MCF 10A (cell line): ENCODE data around the gene RUNX3. TPM values are rescaled to one million over a fixed set of nuclear protein-coding genes. Genes with fewer than 3 reads are reported as not detected.
"Not testable (repeated sequence)": the region's sequence is repeated elsewhere in the genome, so short reads cannot be mapped to it uniquely, and the experiment has no call there.

Experiments
- BruUV-seq: library from RNA; stranded (reverse); fragments of 400-500 nt; replicated peaks from 2 replicates; lab custom pipeline; 2021; lab: Mats Ljungman, UMichigan
- CTCF ChIA-PET: fragments of 300-600 bp; sonication (Branson Sonifier 250); formaldehyde crosslinking; extraction: SDS; loops from one replicate; lab custom pipeline; 2021; ENCODE audit warnings: antibody characterized with exemption, inconsistent platforms; lab: Yijun Ruan, JAX
- POLR2A ChIA-PET: fragments of 300-600, 350-650 bp; sonication (Branson Sonifier 250); formaldehyde crosslinking; extraction: SDS; loops from one replicate; lab custom pipeline; 2020; ENCODE audit warnings: antibody characterized with exemption, inconsistent platforms; lab: Yijun Ruan, JAX
- DNase-seq: peaks from one replicate; pipeline ENCODE4 v3.0.0-alpha.2; 2018; ENCODE audit not compliant: unreplicated experiment
- H3K27ac Mint-ChIP-seq: one replicate; pipeline ENCODE4 v1.8.0; 2022; ENCODE audit warnings: mild to moderate bottlenecking, low read depth, mixed read lengths; ENCODE audit not compliant: unreplicated experiment
- H3K27me3 Mint-ChIP-seq: one replicate; pipeline ENCODE4 v1.8.0; 2022; ENCODE audit warnings: mixed read lengths; ENCODE audit not compliant: insufficient read depth, unreplicated experiment
- H3K36me3 Mint-ChIP-seq: one replicate; pipeline ENCODE4 v1.8.0; 2022; ENCODE audit warnings: mild to moderate bottlenecking, moderate library complexity, mixed read lengths; ENCODE audit not compliant: insufficient read depth, unreplicated experiment
- H3K4me1 Mint-ChIP-seq: one replicate; pipeline ENCODE4 v1.8.0; 2022; ENCODE audit warnings: mixed read lengths; ENCODE audit not compliant: insufficient read depth, unreplicated experiment
- H3K4me3 Mint-ChIP-seq: one replicate; pipeline ENCODE4 v1.8.0; 2022; ENCODE audit warnings: mild to moderate bottlenecking, moderate library complexity, mixed read lengths; ENCODE audit not compliant: unreplicated experiment
- H3K9me3 Mint-ChIP-seq: one replicate; pipeline ENCODE4 v1.8.0; 2022; ENCODE audit warnings: mixed read lengths; ENCODE audit not compliant: unreplicated experiment
- CTCF ChIP-seq: fragments of 200-600 bp; IDR thresholded peaks from one replicate; pipeline ENCODE4 v1.8.0; 2022; ENCODE audit warnings: antibody characterized with exemption, mild to moderate bottlenecking; ENCODE audit not compliant: unreplicated experiment
- intact Hi-C: fragments of 100-400 bp; cut with micrococcal nuclease; formaldehyde crosslinking; loops from 2 replicates; pipeline ENCODE4 v1.14.1; 2022
- total RNA-seq: library from RNA; stranded (reverse); gene quantifications from 2 replicates; pipeline ENCODE4 v1.2.3, GENCODE V29; 2022

RUNX3 gene
- total RNA-seq, 1 experiment from 2014 or later = not detected

- DNase-seq = peak; percentile 34
- no peaks in the 10 kb centered on the region for H3K27me3 Mint-ChIP-seq
- no peak overlapping the region for H3K4me3 Mint-ChIP-seq
- intact Hi-C loops = no loop called here
- ChIA-PET POLR2A (no interaction called here), CTCF (interaction anchor here (0.7 kb wide), 1 partner anchor 1234 kb away, joined by 3 read pairs; no protein-coding TSS in a partner anchor)
- TF ChIP-seq CTCF = no peak
- no peaks in the 10 kb centered on the region for H3K9me3 Mint-ChIP-seq
- H3K27ac Mint-ChIP-seq = no peak overlapping the region
- no peaks in the 10 kb centered on the region for H3K4me1 Mint-ChIP-seq
- H3K36me3 Mint-ChIP-seq = no peaks in the 10 kb centered on the region
- BruUV-seq = no TSS peak
These were observed 19.1 kb downstream of the RUNX3 start for GRCh38 chr1:24910751-24911650.

- Mint-ChIP-seq H3K36me3 (no peaks in the 10 kb centered on the region), H3K4me3 (no peak overlapping the region), H3K27ac (no peak overlapping the region), H3K9me3 (no peaks in the 10 kb centered on the region), H3K4me1 (no peaks in the 10 kb centered on the region), H3K27me3 (no peaks in the 10 kb centered on the region)
- BruUV-seq = no TSS peak
- POLR2A ChIA-PET = no interaction called here
- DNase-seq = no peak
- intact Hi-C loops = no loop called here
- CTCF ChIA-PET = interaction anchor here (0.7 kb wide), 1 partner anchor 49 kb away, joined by 3 read pairs; no protein-coding TSS in a partner anchor
- TF ChIP-seq CTCF = no peak
These were observed 19.9 kb downstream of the RUNX3 start for GRCh38 chr1:24910210-24910609.

GRCh38 chr1:24909388-24909898 is 20.6 kb downstream of the RUNX3 start:
- H3K9me3 Mint-ChIP-seq = no peaks in the 10 kb centered on the region
- H3K27ac Mint-ChIP-seq = no peak overlapping the region
- no peaks in the 10 kb centered on the region for H3K36me3 Mint-ChIP-seq
- no peaks in the 10 kb centered on the region for H3K27me3 Mint-ChIP-seq
- H3K4me1 Mint-ChIP-seq = no peaks in the 10 kb centered on the region
- H3K4me3 Mint-ChIP-seq = no peak overlapping the region
- no peak for TF ChIP-seq CTCF
- DNase-seq = no peak
- POLR2A ChIA-PET = no interaction called here
- intact Hi-C loops = no loop called here
- CTCF ChIA-PET = interaction anchor here (0.6 to 0.7 kb wide), 3 partner anchors 23 to 122 kb away, joined by 3 read pairs; no protein-coding TSS in a partner anchor
- BruUV-seq = no TSS peak

GRCh38 chr1:24908591-24909259 is 21.4 kb downstream of the RUNX3 start:
- POLR2A ChIA-PET = no interaction called here
- H3K4me3 Mint-ChIP-seq = no peak overlapping the region
- CTCF ChIA-PET = no interaction called here
- no peaks in the 10 kb centered on the region for H3K36me3 Mint-ChIP-seq
- DNase-seq = no peak
- TF ChIP-seq CTCF = no peak
- no peaks in the 10 kb centered on the region for H3K9me3 Mint-ChIP-seq
- H3K4me1 Mint-ChIP-seq = no peaks in the 10 kb centered on the region
- no peak overlapping the region for H3K27ac Mint-ChIP-seq
- H3K27me3 Mint-ChIP-seq = no peaks in the 10 kb centered on the region
- intact Hi-C loops = no loop called here
- no TSS peak for BruUV-seq

- H3K27ac Mint-ChIP-seq, BruUV-seq, H3K4me1 Mint-ChIP-seq, H3K27me3 Mint-ChIP-seq, CTCF ChIA-PET, H3K9me3 Mint-ChIP-seq, H3K36me3 Mint-ChIP-seq, H3K4me3 Mint-ChIP-seq, intact Hi-C loops, DNase-seq, POLR2A ChIA-PET: not testable (repeated sequence)
These were observed 22.3 kb downstream of the RUNX3 start for GRCh38 chr1:24907587-24908294.
